SK-N-SH treated with all-trans-retinoic acid at 6 μM for 48 hours (cell line): ENCODE data around the gene TMC3.

Experiments used
- ATAC-seq: fragments of 200-7000 bp; cut with Tn5 transposase; 3 replicates; pipeline ENCODE4 v1.9.1; 2020; ENCODE audit warnings: mild to moderate bottlenecking, moderate library complexity
- ARNTL ChIP-seq: fragments of 450-650 bp; formaldehyde crosslinking; IDR thresholded peaks from 2 replicates; pipeline ENCODE4 v1.5.0; 2020; ENCODE audit warnings: low read depth, mild to moderate bottlenecking, moderate library complexity, borderline replicate concordance
- BACH2 ChIP-seq: fragments of 250-450 bp; sonication (Bioruptor Pico); IDR thresholded peaks from 2 replicates; pipeline ENCODE4 v1.9.0; 2021; ENCODE audit warnings: mild to moderate bottlenecking, borderline replicate concordance
- CSDC2 ChIP-seq: fragments of 250-450 bp; sonication (Bioruptor Pico); IDR thresholded peaks from 2 replicates; pipeline ENCODE4 v1.5.0; 2020; ENCODE audit warnings: mild to moderate bottlenecking, moderate library complexity
- CSRNP3 ChIP-seq: fragments of 250-450 bp; sonication (Bioruptor Pico); IDR thresholded peaks from 2 replicates; pipeline ENCODE4 v1.5.1; 2021; ENCODE audit warnings: mild to moderate bottlenecking, moderate library complexity
- ESRRG ChIP-seq: fragments of 250-450 bp; sonication (Bioruptor Pico); IDR thresholded peaks from 2 replicates; pipeline ENCODE4 v1.6.1; 2021; ENCODE audit warnings: mild to moderate bottlenecking
- GLIS3 ChIP-seq: fragments of 250-450 bp; sonication (Bioruptor Pico); IDR thresholded peaks from 2 replicates; pipeline ENCODE4 v1.5.0; 2020; ENCODE audit warnings: mild to moderate bottlenecking, moderate library complexity
- ISL1 ChIP-seq: fragments of 250-450 bp; sonication (Bioruptor Pico); IDR thresholded peaks from 2 replicates; pipeline ENCODE4 v2.1.2; 2022; ENCODE audit warnings: mild to moderate bottlenecking, moderate library complexity
- OSR1 ChIP-seq: fragments of 250-450 bp; sonication (Bioruptor Pico); IDR thresholded peaks from 2 replicates; pipeline ENCODE4 v1.8.0; 2022; ENCODE audit warnings: moderate library complexity, mild to moderate bottlenecking, inconsistent platforms
- PATZ1 ChIP-seq: fragments of 250-450 bp; sonication (Bioruptor Pico); IDR thresholded peaks from 2 replicates; pipeline ENCODE4 v1.8.0; 2020; ENCODE audit warnings: mild to moderate bottlenecking, moderate library complexity, borderline replicate concordance
- PPARA ChIP-seq: fragments of 250-450 bp; sonication (Bioruptor Pico); IDR thresholded peaks from 2 replicates; pipeline ENCODE4 v1.5.0; 2020; ENCODE audit warnings: mild to moderate bottlenecking, borderline replicate concordance
- RARB ChIP-seq: fragments of 250-450 bp; sonication (Bioruptor Pico); IDR thresholded peaks from 2 replicates; pipeline ENCODE4 v1.8.0; 2021; ENCODE audit warnings: mild to moderate bottlenecking, moderate library complexity
- SNAI2 ChIP-seq: fragments of 250-450 bp; sonication (Bioruptor Pico); IDR thresholded peaks from 2 replicates; pipeline ENCODE4 v1.5.0; 2020; ENCODE audit warnings: mild to moderate bottlenecking, moderate library complexity
- TCF4 ChIP-seq: fragments of 250-450 bp; sonication (Bioruptor Pico); IDR thresholded peaks from 2 replicates; pipeline ENCODE4 v1.8.0; 2021; ENCODE audit warnings: mild to moderate bottlenecking, moderate library complexity, borderline replicate concordance
- TOX ChIP-seq: fragments of 250-450 bp; sonication (Bioruptor Pico); IDR thresholded peaks from 2 replicates; pipeline ENCODE4 v1.8.0; 2021; ENCODE audit warnings: mild to moderate bottlenecking, moderate library complexity, borderline replicate concordance
- ZC3H10 ChIP-seq: fragments of 250-450 bp; sonication (Bioruptor Pico); IDR thresholded peaks from 2 replicates; pipeline ENCODE4 v1.5.1; 2021; ENCODE audit warnings: mild to moderate bottlenecking, moderate library complexity
- ZFP3 ChIP-seq: fragments of 250-450 bp; sonication (Bioruptor Pico); IDR thresholded peaks from 2 replicates; pipeline ENCODE4 v1.5.0; 2020; ENCODE audit warnings: mild to moderate bottlenecking, moderate library complexity
- ZFP30 ChIP-seq: fragments of 450-650 bp; formaldehyde crosslinking; IDR thresholded peaks from 2 replicates; pipeline ENCODE4 v1.5.0; 2022; ENCODE audit warnings: mild to moderate bottlenecking, moderate library complexity
- ZNF565 ChIP-seq: fragments of 450-650 bp; formaldehyde crosslinking; conservative IDR thresholded peaks from 2 replicates; pipeline ENCODE4 v1.5.0; 2020; ENCODE audit warnings: low read depth, mild to moderate bottlenecking, moderate library complexity
- ZNF8 ChIP-seq: fragments of 450-650 bp; formaldehyde crosslinking; IDR thresholded peaks from 2 replicates; pipeline ENCODE4 v1.5.0; 2020; ENCODE audit warnings: mild to moderate bottlenecking, moderate library complexity
- TF ChIP-seq, protein P1 (sequence below): fragments of 250-450 bp; sonication (Bioruptor Pico); IDR thresholded peaks from 2 replicates; pipeline ENCODE4 v1.8.0; 2021; ENCODE audit warnings: low read depth, mild to moderate bottlenecking, moderate library complexity, borderline replicate concordance
- TF ChIP-seq, protein P2 (sequence below): fragments of 250-450 bp; sonication (Bioruptor Pico); IDR thresholded peaks from 2 replicates; pipeline ENCODE4 v1.5.0; 2020; ENCODE audit warnings: mild to moderate bottlenecking, moderate library complexity

The TMC3 gene

DNA sequence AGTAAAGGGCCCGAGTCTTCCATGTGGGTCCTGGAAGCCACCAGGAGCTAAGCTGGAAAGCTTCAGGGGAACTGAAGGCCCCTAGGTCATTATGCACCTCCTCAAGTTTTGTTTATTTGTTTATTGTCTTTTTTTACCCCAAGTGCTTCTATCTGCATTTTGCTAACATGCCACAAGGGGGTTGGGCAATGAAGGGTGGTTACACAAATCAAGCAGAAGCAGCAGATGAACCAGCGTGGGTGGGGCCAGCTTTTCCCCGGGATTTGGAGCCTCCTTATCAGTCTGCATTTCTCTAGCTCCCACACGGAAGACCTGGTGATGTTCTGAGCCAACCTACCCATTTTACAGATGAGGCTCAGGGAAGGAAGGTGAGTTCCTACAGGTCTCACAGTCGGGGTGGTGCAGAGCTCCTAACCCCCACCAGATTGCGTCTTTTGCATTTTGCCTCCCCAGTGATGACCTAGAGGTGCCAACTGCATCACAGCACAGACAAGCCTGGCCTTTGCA is 16.8 kb downstream of the TMC3 start:
- ATAC-seq = no peak
- TF ChIP-seq OSR1 (CRISPR knock-in tag) = no peak
- no peak for TF ChIP-seq ZFP30 (CRISPR knock-in tag)
- TF ChIP-seq ZFP3 (CRISPR knock-in tag) = no peak
- TF ChIP-seq ESRRG (CRISPR knock-in tag) = no peak
- TF ChIP-seq ZNF565 = no peak
- TF ChIP-seq CSRNP3 (CRISPR knock-in tag) = no peak
- TF ChIP-seq RARB (CRISPR knock-in tag) = no peak
- TF ChIP-seq PATZ1 (CRISPR knock-in tag) = no peak
- TF ChIP-seq SNAI2 (CRISPR knock-in tag) = no peak
- TF ChIP-seq, protein P1, sequence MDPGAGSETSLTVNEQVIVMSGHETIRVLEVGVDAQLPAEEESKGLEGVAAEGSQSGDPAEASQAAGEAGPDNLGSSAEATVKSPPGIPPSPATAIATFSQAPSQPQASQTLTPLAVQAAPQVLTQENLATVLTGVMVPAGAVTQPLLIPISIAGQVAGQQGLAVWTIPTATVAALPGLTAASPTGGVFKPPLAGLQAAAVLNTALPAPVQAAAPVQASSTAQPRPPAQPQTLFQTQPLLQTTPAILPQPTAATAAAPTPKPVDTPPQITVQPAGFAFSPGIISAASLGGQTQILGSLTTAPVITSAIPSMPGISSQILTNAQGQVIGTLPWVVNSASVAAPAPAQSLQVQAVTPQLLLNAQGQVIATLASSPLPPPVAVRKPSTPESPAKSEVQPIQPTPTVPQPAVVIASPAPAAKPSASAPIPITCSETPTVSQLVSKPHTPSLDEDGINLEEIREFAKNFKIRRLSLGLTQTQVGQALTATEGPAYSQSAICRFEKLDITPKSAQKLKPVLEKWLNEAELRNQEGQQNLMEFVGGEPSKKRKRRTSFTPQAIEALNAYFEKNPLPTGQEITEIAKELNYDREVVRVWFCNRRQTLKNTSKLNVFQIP (CRISPR knock-in tag) = no peak
- TF ChIP-seq GLIS3 (CRISPR knock-in tag) = no peak
- TF ChIP-seq, protein P2, sequence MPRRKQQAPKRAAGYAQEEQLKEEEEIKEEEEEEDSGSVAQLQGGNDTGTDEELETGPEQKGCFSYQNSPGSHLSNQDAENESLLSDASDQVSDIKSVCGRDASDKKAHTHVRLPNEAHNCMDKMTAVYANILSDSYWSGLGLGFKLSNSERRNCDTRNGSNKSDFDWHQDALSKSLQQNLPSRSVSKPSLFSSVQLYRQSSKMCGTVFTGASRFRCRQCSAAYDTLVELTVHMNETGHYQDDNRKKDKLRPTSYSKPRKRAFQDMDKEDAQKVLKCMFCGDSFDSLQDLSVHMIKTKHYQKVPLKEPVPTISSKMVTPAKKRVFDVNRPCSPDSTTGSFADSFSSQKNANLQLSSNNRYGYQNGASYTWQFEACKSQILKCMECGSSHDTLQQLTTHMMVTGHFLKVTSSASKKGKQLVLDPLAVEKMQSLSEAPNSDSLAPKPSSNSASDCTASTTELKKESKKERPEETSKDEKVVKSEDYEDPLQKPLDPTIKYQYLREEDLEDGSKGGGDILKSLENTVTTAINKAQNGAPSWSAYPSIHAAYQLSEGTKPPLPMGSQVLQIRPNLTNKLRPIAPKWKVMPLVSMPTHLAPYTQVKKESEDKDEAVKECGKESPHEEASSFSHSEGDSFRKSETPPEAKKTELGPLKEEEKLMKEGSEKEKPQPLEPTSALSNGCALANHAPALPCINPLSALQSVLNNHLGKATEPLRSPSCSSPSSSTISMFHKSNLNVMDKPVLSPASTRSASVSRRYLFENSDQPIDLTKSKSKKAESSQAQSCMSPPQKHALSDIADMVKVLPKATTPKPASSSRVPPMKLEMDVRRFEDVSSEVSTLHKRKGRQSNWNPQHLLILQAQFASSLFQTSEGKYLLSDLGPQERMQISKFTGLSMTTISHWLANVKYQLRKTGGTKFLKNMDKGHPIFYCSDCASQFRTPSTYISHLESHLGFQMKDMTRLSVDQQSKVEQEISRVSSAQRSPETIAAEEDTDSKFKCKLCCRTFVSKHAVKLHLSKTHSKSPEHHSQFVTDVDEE = no peak
- TF ChIP-seq PPARA (CRISPR knock-in tag) = no peak
- no peak for TF ChIP-seq TOX
- TF ChIP-seq ZC3H10 (CRISPR knock-in tag) = no peak
- TF ChIP-seq ARNTL (CRISPR knock-in tag) = no peak
- TF ChIP-seq, all 23 proteins: peak for 0

DNA sequence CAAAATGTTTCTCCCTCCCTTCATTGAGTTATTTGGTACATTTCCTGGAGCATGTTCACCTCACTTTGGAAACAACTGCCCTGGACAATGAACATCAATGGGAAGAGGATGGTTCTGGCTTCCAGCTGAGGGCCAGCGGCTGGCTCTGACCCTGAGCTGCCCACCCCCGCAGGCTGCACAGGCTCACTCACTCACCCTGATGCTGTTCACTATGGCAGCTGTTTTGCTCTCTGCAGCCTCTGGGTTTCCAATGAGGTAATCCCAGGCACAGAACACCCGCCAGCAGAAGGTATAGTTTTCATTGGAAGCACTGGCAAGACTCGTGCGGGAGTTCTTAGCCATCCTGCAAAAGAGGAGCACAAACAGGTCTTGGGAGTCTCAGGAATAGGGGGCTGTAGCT is 17.8 kb downstream of the TMC3 start:
- no peak for TF ChIP-seq CSRNP3 (CRISPR knock-in tag)
- no peak for TF ChIP-seq ZFP3 (CRISPR knock-in tag)
- no peak for TF ChIP-seq ZC3H10 (CRISPR knock-in tag)
- TF ChIP-seq SNAI2 (CRISPR knock-in tag) = no peak
- no peak for TF ChIP-seq ARNTL (CRISPR knock-in tag)
- TF ChIP-seq ZNF565 = no peak
- no peak for TF ChIP-seq PPARA (CRISPR knock-in tag)
- TF ChIP-seq TOX = no peak
- TF ChIP-seq, protein P1 (CRISPR knock-in tag) = no peak
- TF ChIP-seq ISL1 (CRISPR knock-in tag) = no peak
- no peak for TF ChIP-seq ZNF8 (CRISPR knock-in tag)
- TF ChIP-seq RARB (CRISPR knock-in tag) = no peak
- TF ChIP-seq CSDC2 (CRISPR knock-in tag) = no peak
- TF ChIP-seq TCF4 (CRISPR knock-in tag) = no peak
- TF ChIP-seq BACH2 (CRISPR knock-in tag) = no peak
- TF ChIP-seq ZFP30 (CRISPR knock-in tag) = no peak
- TF ChIP-seq GLIS3 (CRISPR knock-in tag) = no peak
- TF ChIP-seq OSR1 (CRISPR knock-in tag) = no peak
- no peak for TF ChIP-seq PATZ1 (CRISPR knock-in tag)
- TF ChIP-seq, protein P2 = no peak
- no peak for ATAC-seq
